Endothelial cell (in vitro differentiated cells): Measurements from ENCODE around the gene SMIM12. TPM values are rescaled to one million over a fixed set of nuclear protein-coding genes. Genes with fewer than 3 reads are reported as not detected.

Experiments
- DNase-seq: peaks from one replicate; pipeline ENCODE4 v3.0.0; 2021; ENCODE audit warnings: low spot score
- H3K27ac Mint-ChIP-seq: one replicate; pipeline ENCODE4 v1.8.0; 2021; ENCODE audit warnings: mixed read lengths, inconsistent platforms; ENCODE audit not compliant: unreplicated experiment
- H3K27me3 Mint-ChIP-seq: one replicate; pipeline ENCODE4 v1.8.0; 2021; ENCODE audit warnings: mild to moderate bottlenecking, moderate library complexity, mixed read lengths, inconsistent platforms; ENCODE audit not compliant: unreplicated experiment
- H3K36me3 Mint-ChIP-seq: one replicate; pipeline ENCODE4 v1.8.0; 2021; ENCODE audit warnings: mild to moderate bottlenecking, low read depth, mixed read lengths, inconsistent platforms; ENCODE audit not compliant: unreplicated experiment
- H3K4me1 Mint-ChIP-seq: one replicate; pipeline ENCODE4 v1.8.0; 2021; ENCODE audit warnings: mild to moderate bottlenecking, mixed read lengths, inconsistent platforms; ENCODE audit not compliant: unreplicated experiment
- H3K4me3 Mint-ChIP-seq: one replicate; pipeline ENCODE4 v1.8.0; 2021; ENCODE audit warnings: mild to moderate bottlenecking, mixed read lengths, inconsistent platforms; ENCODE audit not compliant: unreplicated experiment
- H3K9me3 Mint-ChIP-seq: one replicate; pipeline ENCODE4 v1.8.0; 2021; ENCODE audit warnings: mixed read lengths, inconsistent platforms; ENCODE audit not compliant: unreplicated experiment
- total RNA-seq: library from RNA; stranded (reverse); fragmentation: NEBNext Ultra II Directional; extraction: Animal tissue kit (Norgen Biotek cat#: 25700); gene quantifications from one replicate; pipeline ENCODE4 v1.2.1, GENCODE V29; 2021; ENCODE audit not compliant: unreplicated experiment
- TF ChIP-seq, protein P1 (sequence below): fragments of 200-600 bp; sonication (generic); IDR thresholded peaks from one replicate; pipeline ENCODE4 v1.5.0; 2021; ENCODE audit warnings: antibody characterized with exemption; ENCODE audit not compliant: unreplicated experiment

Gene SMIM12
- total RNA-seq, 1 donor from 2014 or later, result 84.4 TPM

DNA sequence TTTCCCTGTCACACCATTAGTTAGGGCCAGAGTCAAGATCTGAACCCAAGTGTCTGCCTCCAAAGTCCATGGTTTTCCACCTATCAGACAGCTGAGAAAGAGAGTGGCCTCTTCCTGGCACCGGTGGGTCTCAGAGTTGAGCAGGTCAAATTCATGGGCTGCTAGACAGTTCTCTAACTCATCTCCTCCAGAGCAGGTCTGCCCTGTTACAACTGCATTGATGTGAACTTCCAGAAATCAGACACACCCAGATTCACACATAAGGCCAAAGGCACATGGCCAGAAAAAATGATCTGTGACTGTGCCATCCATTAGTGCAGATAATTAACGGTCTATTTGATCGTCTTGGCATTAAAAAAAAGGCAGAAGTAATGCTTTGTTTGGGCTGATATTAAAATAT, 17.5 kb downstream of the SMIM12 start:
- H3K36me3 Mint-ChIP-seq, result peaks cover 7% of the 10 kb centered on the region
- TF ChIP-seq, protein P1, sequence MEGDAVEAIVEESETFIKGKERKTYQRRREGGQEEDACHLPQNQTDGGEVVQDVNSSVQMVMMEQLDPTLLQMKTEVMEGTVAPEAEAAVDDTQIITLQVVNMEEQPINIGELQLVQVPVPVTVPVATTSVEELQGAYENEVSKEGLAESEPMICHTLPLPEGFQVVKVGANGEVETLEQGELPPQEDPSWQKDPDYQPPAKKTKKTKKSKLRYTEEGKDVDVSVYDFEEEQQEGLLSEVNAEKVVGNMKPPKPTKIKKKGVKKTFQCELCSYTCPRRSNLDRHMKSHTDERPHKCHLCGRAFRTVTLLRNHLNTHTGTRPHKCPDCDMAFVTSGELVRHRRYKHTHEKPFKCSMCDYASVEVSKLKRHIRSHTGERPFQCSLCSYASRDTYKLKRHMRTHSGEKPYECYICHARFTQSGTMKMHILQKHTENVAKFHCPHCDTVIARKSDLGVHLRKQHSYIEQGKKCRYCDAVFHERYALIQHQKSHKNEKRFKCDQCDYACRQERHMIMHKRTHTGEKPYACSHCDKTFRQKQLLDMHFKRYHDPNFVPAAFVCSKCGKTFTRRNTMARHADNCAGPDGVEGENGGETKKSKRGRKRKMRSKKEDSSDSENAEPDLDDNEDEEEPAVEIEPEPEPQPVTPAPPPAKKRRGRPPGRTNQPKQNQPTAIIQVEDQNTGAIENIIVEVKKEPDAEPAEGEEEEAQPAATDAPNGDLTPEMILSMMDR, result no peak
- peaks cover 88% of the 10 kb centered on the region for H3K4me1 Mint-ChIP-seq
- no peak overlapping the region for H3K4me3 Mint-ChIP-seq
- DNase-seq, result no peak
- peak overlapping the region; percentile 100 for H3K27ac Mint-ChIP-seq
- no peaks in the 10 kb centered on the region for H3K9me3 Mint-ChIP-seq
- peaks cover 17% of the 10 kb centered on the region for H3K27me3 Mint-ChIP-seq

- H3K9me3 Mint-ChIP-seq, result no peaks in the 10 kb centered on the region
- TF ChIP-seq, protein P1, result no peak
- H3K4me1 Mint-ChIP-seq, result peaks cover 87% of the 10 kb centered on the region
- H3K36me3 Mint-ChIP-seq, result peaks cover 7% of the 10 kb centered on the region
- peak overlapping the region; percentile 100 for H3K27ac Mint-ChIP-seq
- no peak for DNase-seq
- peaks cover 19% of the 10 kb centered on the region for H3K27me3 Mint-ChIP-seq
- H3K4me3 Mint-ChIP-seq, result peak overlapping the region; percentile 11
Observed at GRCh38 chr1:34840426-34840825, 19.1 kb downstream of the SMIM12 start.

DNA sequence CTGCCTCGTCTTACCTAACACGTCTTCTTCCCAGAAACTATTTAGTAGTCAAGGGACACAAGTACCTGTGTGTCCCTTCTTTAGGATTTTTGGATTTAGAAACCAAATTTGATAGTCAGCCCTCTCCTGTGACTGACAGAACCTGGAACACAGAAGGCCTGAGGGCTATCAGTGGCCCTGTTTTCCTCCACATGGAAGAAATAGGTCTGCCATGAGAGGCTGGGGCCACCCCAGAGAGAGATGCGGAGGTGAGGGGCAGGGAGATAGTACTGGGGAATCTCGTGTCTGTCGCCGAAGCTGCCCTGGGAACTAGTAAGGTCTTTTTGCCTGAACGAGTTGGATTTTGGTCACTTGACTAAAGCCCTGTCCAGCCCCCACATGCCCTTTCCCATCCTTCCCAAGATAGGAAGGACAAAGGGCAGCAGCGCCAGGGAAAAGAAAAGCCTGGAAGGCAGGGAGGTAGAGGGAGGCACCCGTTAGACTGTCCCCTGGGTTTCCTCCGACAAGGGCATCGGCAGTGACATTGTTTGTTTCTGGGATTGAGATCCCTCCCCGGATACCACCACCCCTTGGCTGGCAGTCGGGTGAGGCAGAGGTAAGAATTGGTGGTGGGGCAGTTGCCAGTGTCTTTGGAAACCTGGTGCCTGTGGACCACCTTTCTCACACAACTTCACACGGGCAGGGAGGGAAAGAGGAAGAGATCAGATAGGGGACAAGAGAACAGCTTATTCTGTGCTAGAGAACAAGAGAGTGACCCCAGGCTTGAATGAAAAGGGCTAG, 19.8 kb downstream of the SMIM12 start:
- H3K27ac Mint-ChIP-seq, result peak overlapping the region; percentile 61
- DNase-seq, result no peak
- peaks cover 20% of the 10 kb centered on the region for H3K27me3 Mint-ChIP-seq
- H3K4me3 Mint-ChIP-seq, result peak overlapping the region; percentile 11
- H3K36me3 Mint-ChIP-seq, result peaks cover 7% of the 10 kb centered on the region
- peaks cover 87% of the 10 kb centered on the region for H3K4me1 Mint-ChIP-seq
- TF ChIP-seq, protein P1, result no peak
- H3K9me3 Mint-ChIP-seq, result no peaks in the 10 kb centered on the region

- no peak for DNase-seq
- Mint-ChIP-seq H3K4me1 (peaks cover 74% of the 10 kb centered on the region), H3K27me3 (peaks cover 6% of the 10 kb centered on the region), H3K36me3 (no peaks in the 10 kb centered on the region), H3K9me3 (no peaks in the 10 kb centered on the region), H3K4me3 (no peak overlapping the region), H3K27ac (no peak overlapping the region)
- TF ChIP-seq, protein P1, result no peak
Observed at GRCh38 chr1:34833711-34834110, 25.8 kb downstream of the SMIM12 start.

GRCh38 chr1:34831721-34832246, 27.8 kb downstream of the SMIM12 start:
- H3K4me1 Mint-ChIP-seq, result peaks cover 79% of the 10 kb centered on the region

More at GRCh38 chr1:34831721-34832246, 27.8 kb downstream of the SMIM12 start:
- no peak overlapping the region for H3K4me3 Mint-ChIP-seq
- H3K27me3 Mint-ChIP-seq, result peaks cover 6% of the 10 kb centered on the region
- H3K27ac Mint-ChIP-seq, result peak overlapping the region; percentile 46
- no peaks in the 10 kb centered on the region for H3K9me3 Mint-ChIP-seq
- no peaks in the 10 kb centered on the region for H3K36me3 Mint-ChIP-seq
- TF ChIP-seq, protein P1, result no peak
- peak; percentile 18 for DNase-seq
